Small intestine (tissue), 7 donors: Measurements from ENCODE around the gene GDF15. TPM values are rescaled to one million over a fixed set of nuclear protein-coding genes. Genes with fewer than 3 reads are reported as not detected.

Source experiments
- DNase-seq, 2 donors: peaks; one replicate each; pipeline versions ENCODE4 v3.0.0 to v3.0.0-alpha.2; 2013
- FAIRE-seq: peaks from 2 replicates; lab custom pipeline; 2012; peaks lifted over from hg19 to GRCh38; lab: Jason Lieb, UNC
- H3K27ac ChIP-seq, 3 donors: one replicate each; pipeline ENCODE4 v1.5.1; 2013; ENCODE audit warnings: low read length in 2 of 3, mild to moderate bottlenecking in 2 of 3, control low read depth in 1 of 3, inconsistent platforms in 1 of 3, low read depth in 1 of 3, moderate library complexity in 1 of 3
- H3K27me3 ChIP-seq, 3 donors: one replicate each; pipeline ENCODE4 v1.6.1; 2013; ENCODE audit warnings: low read length in 3 of 3, inconsistent platforms in 1 of 3; ENCODE audit not compliant: control insufficient read depth in 3 of 3, insufficient read depth in 3 of 3
- H3K36me3 ChIP-seq, 3 donors: one replicate each; pipeline ENCODE4 v1.6.1; 2013; ENCODE audit warnings: low read length in 3 of 3, inconsistent platforms in 1 of 3, low read depth in 1 of 3, mild to moderate bottlenecking in 1 of 3, moderate library complexity in 1 of 3; ENCODE audit not compliant: control insufficient read depth in 3 of 3, insufficient read depth in 2 of 3
- H3K4me1 ChIP-seq, 3 donors: one replicate each; pipeline ENCODE4 v1.6.1; 2013; ENCODE audit warnings: low read length in 2 of 3, inconsistent platforms in 1 of 3, low read depth in 1 of 3, mild to moderate bottlenecking in 1 of 3, moderate library complexity in 1 of 3; ENCODE audit not compliant: control insufficient read depth in 3 of 3, insufficient read depth in 2 of 3
- H3K4me3 ChIP-seq, 3 donors: one replicate each; pipeline ENCODE4 v1.5.1; 2013; ENCODE audit warnings: low read length in 3 of 3, control low read depth in 1 of 3, inconsistent platforms in 1 of 3, low read depth in 1 of 3, mild to moderate bottlenecking in 1 of 3, moderate library complexity in 1 of 3
- H3K9me3 ChIP-seq, 2 donors: one replicate each; pipeline ENCODE4 v1.6.1; 2013; ENCODE audit warnings: low read depth in 1 of 2, low read length in 1 of 2; ENCODE audit not compliant: control insufficient read depth in 2 of 2, insufficient read depth in 1 of 2
- WGBS, 3 donors: extraction: QIAGEN DNeasy Blood & Tissue Kit; methylation state at CpG; one replicate each; pipeline ENCODE4 v1.1.7; 2013; 5-methylcytosine and 5-hydroxymethylcytosine counted together
- polyA plus RNA-seq, 4 donors: library from polyadenylated mRNA; stranded (reverse) in 3 of 4; unstranded in 1 of 4; fragments of 200-250 nt in 3 of 4; fragments of 120-200 nt in 1 of 4; gene quantifications; one replicate each; pipeline versions ENCODE4 v1.2.1 to v1.2.3, GENCODE V29; 2013
- donor health status: healthy with polysubstance abuse.
- donor health status: control.
- donor health status: control.
- donor health status: Bipolar disorder and iron deficiency.
- donor health status: healthy.

GDF15 gene
- polyA plus RNA-seq, 4 donors: 4.5 to 41.5 (median 20.1) TPM

DNA sequence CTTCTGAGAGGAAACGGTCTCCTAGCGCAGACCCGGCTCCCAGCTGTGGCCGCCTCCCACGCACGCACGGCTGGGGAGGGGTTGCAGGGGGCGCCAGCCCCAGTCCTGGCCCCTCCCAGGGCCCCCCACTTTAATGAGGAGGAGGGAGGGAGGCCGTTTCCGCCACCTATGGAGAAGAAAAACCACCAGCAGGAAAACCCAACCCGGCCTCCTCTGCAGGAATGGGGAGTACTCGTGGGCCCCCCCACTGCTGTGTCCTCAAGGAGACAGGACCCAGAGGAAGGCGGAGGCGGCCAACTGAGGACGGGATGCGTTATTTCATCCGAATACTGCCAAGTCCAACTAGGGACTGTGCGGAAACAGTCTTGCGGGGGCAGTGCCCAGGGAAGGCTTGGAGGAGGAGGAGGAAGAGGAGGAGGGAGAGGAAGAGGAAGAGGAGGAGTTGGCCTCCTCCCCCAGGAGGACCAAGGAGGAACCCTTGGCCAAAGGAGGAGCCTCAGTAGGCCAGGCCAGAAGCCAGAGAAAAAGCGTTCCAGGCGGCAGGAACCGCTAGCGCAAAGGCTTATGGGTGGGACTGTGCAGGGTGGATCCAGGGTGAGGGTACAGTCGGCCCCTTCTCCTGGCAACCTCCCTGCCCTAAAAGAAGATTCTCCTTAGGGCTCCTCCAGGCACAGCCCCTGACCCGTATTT, 29.4 kb downstream of the GDF15 start:
- Histone ChIP-seq H3K27me3 (no peaks in the 10 kb centered on the region), H3K4me3 (peak overlapping the region in 1 of 3 donors; percentile 30), H3K27ac (peak overlapping the region; percentile 56 to 89 (median 89)), H3K9me3 (no peaks in the 10 kb centered on the region), H3K4me1 (peaks cover 2 to 52% (median 7%) of the 10 kb centered on the region in 3 donors), H3K36me3 (peaks cover 0 to 6% (median 0%) of the 10 kb centered on the region in 3 donors)
- WGBS, 3 donors: 27 to 38% (median 35%) methylated on average over 23 to 25 of the region's 25 CpGs
- no peak for DNase-seq
- no peak for FAIRE-seq

GRCh38 chr19:18416778-18417249, 30.9 kb downstream of the GDF15 start:
- H3K27ac ChIP-seq: peak overlapping the region; percentile 70 to 89 (median 89)
- FAIRE-seq (no peak), DNase-seq (peak in 1 of 2 donors; percentile 94)
- H3K27me3 ChIP-seq: no peaks in the 10 kb centered on the region
- H3K4me1 ChIP-seq: peaks cover 2 to 60% (median 7%) of the 10 kb centered on the region in 3 donors
- peak overlapping the region in 2 of 3 donors; percentile 25 to 42 for H3K4me3 ChIP-seq
- H3K9me3 ChIP-seq: no peaks in the 10 kb centered on the region
- peaks cover 0 to 13% (median 0%) of the 10 kb centered on the region in 3 donors for H3K36me3 ChIP-seq
- WGBS, 3 donors: 0 to 2% (median 1%) methylated on average over 36 to 44 of the region's 44 CpGs

DNA sequence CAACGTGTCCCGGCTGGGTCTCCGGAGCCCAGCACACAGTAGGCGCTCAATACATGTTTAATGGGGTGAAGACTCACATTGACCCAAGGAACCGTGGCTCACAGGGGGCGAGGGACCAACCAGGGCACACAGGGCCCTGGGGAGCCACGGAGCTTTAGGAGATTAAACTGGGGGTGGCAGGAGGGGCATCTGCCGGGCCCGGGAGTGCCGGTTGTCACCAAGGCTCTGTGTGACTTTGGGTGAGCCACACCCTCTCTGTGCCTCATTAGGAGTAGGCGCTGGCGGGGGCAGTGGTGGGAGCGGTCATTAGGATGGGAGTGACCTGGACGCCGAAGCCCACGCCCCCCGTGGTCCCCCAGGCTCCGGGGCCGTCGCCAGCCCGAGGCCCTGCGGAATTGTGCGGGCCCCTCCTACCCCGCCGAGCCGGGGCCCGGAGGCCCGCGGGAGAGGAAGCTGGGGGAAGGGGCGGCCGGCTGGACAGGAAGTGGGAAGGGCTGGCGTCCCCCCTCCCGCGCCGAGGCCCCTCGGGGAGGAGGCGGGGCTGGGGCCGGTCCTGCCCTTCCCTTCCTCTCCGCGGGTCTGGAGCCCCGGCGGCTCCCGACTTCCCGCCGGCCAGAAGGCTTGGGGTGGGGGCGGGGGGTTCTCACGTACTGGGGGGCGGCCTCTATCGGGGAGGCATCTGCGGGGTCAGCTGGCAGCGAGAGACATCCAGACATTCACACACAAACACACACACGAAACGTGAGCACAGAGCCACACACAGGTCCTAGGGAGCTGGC, 31.5 kb downstream of the GDF15 start:
- Histone ChIP-seq H3K4me1 (peaks cover 2 to 66% (median 7%) of the 10 kb centered on the region in 3 donors), H3K9me3 (no peaks in the 10 kb centered on the region), H3K4me3 (peak overlapping the region in 2 of 3 donors; percentile 33 to 42), H3K27me3 (no peaks in the 10 kb centered on the region), H3K27ac (peak overlapping the region; percentile 70 to 89 (median 89)), H3K36me3 (peaks cover 0 to 17% (median 0%) of the 10 kb centered on the region in 3 donors)
- 0 to 1% (median 0%) methylated on average over 32 to 52 of the region's 53 CpGs for WGBS, 3 donors
- FAIRE-seq (no peak), DNase-seq (peak in 1 of 2 donors; percentile 83)

GRCh38 chr19:18418029-18418482, 32.1 kb downstream of the GDF15 start:
- H3K4me3 ChIP-seq: peak overlapping the region in 2 of 3 donors; percentile 33 to 42
- no peaks in the 10 kb centered on the region for H3K27me3 ChIP-seq
- H3K4me1 ChIP-seq: peaks cover 2 to 73% (median 7%) of the 10 kb centered on the region in 3 donors
- H3K27ac ChIP-seq: peak overlapping the region; percentile 70 to 89 (median 89)
- H3K9me3 ChIP-seq: no peaks in the 10 kb centered on the region
- WGBS, 3 donors: 4 to 10% (median 7%) methylated on average over 24 to 30 of the region's 30 CpGs
- peaks cover 0 to 23% (median 0%) of the 10 kb centered on the region in 3 donors for H3K36me3 ChIP-seq
- DNase-seq: peak in 1 of 2 donors; percentile 46
- no peak for FAIRE-seq

DNA sequence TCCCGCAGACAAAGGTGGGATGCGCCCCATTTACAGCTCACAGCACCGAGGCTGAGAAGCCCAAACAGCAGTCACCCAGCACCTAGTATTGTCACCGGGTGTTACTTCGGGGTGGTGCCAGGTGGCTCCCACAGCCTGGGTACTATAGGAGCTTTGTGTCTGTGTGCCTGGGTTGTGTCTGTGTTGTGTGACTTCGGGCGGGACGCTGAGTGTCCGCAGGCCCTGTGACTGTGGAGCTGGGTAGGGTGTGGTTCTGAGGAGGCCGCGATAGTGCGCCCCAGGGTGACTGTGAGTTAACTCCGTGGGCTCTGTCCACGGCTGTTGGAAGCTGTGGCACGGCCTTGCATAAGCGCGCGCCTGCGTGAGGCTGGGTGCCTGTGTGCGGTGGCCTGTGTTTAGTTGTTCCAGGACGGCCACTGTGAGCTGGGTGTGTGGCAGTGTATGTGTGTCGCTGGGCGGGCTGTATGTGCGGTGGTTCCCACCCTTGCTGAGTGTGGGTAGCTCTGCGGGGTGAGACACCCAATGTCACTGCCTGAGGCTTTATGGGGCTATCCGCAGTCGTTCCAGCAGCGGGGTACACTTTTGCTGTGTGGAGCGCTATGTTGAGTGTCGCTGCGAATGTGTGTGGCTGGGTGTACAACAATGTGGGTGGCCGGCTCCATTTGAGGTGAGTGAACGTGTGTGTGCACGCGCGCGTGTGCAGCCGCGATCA, 32.7 kb downstream of the GDF15 start:
- DNase-seq: peak in 1 of 2 donors; percentile 49
- Histone ChIP-seq H3K27me3 (no peaks in the 10 kb centered on the region), H3K4me3 (peak overlapping the region; percentile 33 to 87 (median 69)), H3K4me1 (peaks cover 2 to 78% (median 7%) of the 10 kb centered on the region in 3 donors), H3K9me3 (no peaks in the 10 kb centered on the region), H3K36me3 (peaks cover 0 to 28% (median 0%) of the 10 kb centered on the region in 3 donors), H3K27ac (peak overlapping the region; percentile 15 to 89 (median 89))
- FAIRE-seq: no peak
- 4 to 13% (median 7%) methylated on average over 35 to 39 of the region's 39 CpGs for WGBS, 3 donors

- Histone ChIP-seq H3K4me3 (peak within 1 kb of the TSS; percentile 69 to 87 (median 81)), H3K27ac (peak within 1 kb of the TSS; percentile 50 to 96 (median 89)), H3K27me3 (no peaks in the 10 kb centered on the region), H3K4me1 (peaks cover 2 to 83% (median 7%) of the 10 kb centered on the region in 3 donors), H3K36me3 (peaks cover 0 to 34% (median 0%) of the 10 kb centered on the region in 3 donors), H3K9me3 (no peaks in the 10 kb centered on the region)
- WGBS, 3 donors: 0 to 1% (median 0%) methylated on average over 43 to 80 of the region's 80 CpGs
- FAIRE-seq (no peak), DNase-seq (peak; percentile 73 to 93)
Observed at GRCh38 chr19:18419195-18419698, 33.3 kb downstream of the GDF15 start, which contains the start of gene SSBP4. TSS of gene SSBP4 (plus strand) at chr19:18419398. CDS start at chr19:18419649, 251 bp downstream.

GRCh38 chr19:18419699-18420460, 33.9 kb downstream of the GDF15 start:
- WGBS, 3 donors: 0 to 1% (median 0%) methylated on average over 48 to 97 of the region's 97 CpGs
- peak overlapping the region; percentile 69 to 87 (median 81) for H3K4me3 ChIP-seq
- peaks cover 2 to 82% (median 4%) of the 10 kb centered on the region in 3 donors for H3K4me1 ChIP-seq
- DNase-seq (peak; percentile 61 to 94), FAIRE-seq (no peak)
- H3K9me3 ChIP-seq: no peaks in the 10 kb centered on the region
- no peaks in the 10 kb centered on the region for H3K27me3 ChIP-seq
- H3K27ac ChIP-seq: peak overlapping the region; percentile 50 to 96 (median 56)
- H3K36me3 ChIP-seq: peaks cover 0 to 35% (median 0%) of the 10 kb centered on the region in 3 donors
